ENCODE data around the gene DNPEP. TPM values are rescaled to one million over a fixed set of nuclear protein-coding genes. Genes with fewer than 3 reads are reported as not detected.

Gene DNPEP
- polyA plus RNA-seq, 2 donors, result 46.2 to 49.6 TPM

- H3K27me3 ChIP-seq (ENCODE audit: control insufficient read depth in 1 of 2, insufficient read depth in 2 of 2, low read length in 2 of 2), result no peaks in the 10 kb centered on the region
- no peak overlapping the region for H3K4me3 ChIP-seq (ENCODE audit: low read depth in 1 of 2, low read length in 2 of 2)
- no peak overlapping the region for H3K27ac ChIP-seq (ENCODE audit: low read depth in 2 of 2, low read length in 1 of 2)
- H3K9me3 ChIP-seq (ENCODE audit: control insufficient read depth in 2 of 2, insufficient read depth in 1 of 2, low read depth in 1 of 2, low read length in 1 of 2), result no peaks in the 10 kb centered on the region
- H3K4me1 ChIP-seq (ENCODE audit: control insufficient read depth in 2 of 2, insufficient read depth in 2 of 2, low read length in 1 of 2), result no peaks in the 10 kb centered on the region
- H3K36me3 ChIP-seq (ENCODE audit: control insufficient read depth in 2 of 2, insufficient read depth in 2 of 2, low read length in 1 of 2), result no peaks in the 10 kb centered on the region
- 87 to 89% methylated on average over 9 of the region's 9 CpGs for WGBS, 2 donors
Measured at GRCh38 chr2:219392754-219393153, 5.0 kb upstream of the DNPEP start.

DNA sequence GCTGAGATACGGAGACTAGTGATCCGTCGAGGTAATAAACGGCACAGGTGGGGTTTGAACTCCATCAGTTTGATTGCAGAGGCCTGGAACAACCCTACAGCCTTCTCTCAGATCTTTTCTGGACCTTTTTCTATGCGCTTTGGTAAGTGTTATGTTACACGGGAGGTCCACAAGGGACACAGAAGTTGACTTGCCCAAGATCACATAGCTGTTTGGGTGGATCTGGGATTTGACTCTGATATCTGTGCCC is 1.1 kb upstream of the DNPEP start:
- H3K4me3 ChIP-seq (ENCODE audit: low read depth in 1 of 2, low read length in 2 of 2), result peak overlapping the region in 1 of 2 donors; percentile 29
- 42 to 47% methylated on average over 6 of the region's 6 CpGs for WGBS, 2 donors
- H3K4me1 ChIP-seq (ENCODE audit: control insufficient read depth in 2 of 2, insufficient read depth in 2 of 2, low read length in 1 of 2), result peaks cover 4 to 6% of the 10 kb centered on the region in 2 donors
- H3K9me3 ChIP-seq (ENCODE audit: control insufficient read depth in 2 of 2, insufficient read depth in 1 of 2, low read depth in 1 of 2, low read length in 1 of 2), result no peaks in the 10 kb centered on the region
- no peaks in the 10 kb centered on the region for H3K27me3 ChIP-seq (ENCODE audit: control insufficient read depth in 1 of 2, insufficient read depth in 2 of 2, low read length in 2 of 2)
- peak overlapping the region; percentile 84 to 85 for H3K27ac ChIP-seq (ENCODE audit: low read depth in 2 of 2, low read length in 1 of 2)
- peaks cover 4 to 20% of the 10 kb centered on the region in 2 donors for H3K36me3 ChIP-seq (ENCODE audit: control insufficient read depth in 2 of 2, insufficient read depth in 2 of 2, low read length in 1 of 2)

GRCh38 chr2:219388121-219388906 is 602 bp upstream of the DNPEP start:
- WGBS, 2 donors, result 1 to 2% methylated on average over 41 to 78 of the region's 78 CpGs
- peak overlapping the region; percentile 84 to 85 for H3K27ac ChIP-seq (ENCODE audit: low read depth in 2 of 2, low read length in 1 of 2)

GRCh38 chr2:219386532-219387280 is 1.0 kb downstream of the DNPEP start:
- WGBS, 2 donors, result 37 to 43% methylated on average over 19 of the region's 19 CpGs
- H3K36me3 ChIP-seq (ENCODE audit: control insufficient read depth in 2 of 2, insufficient read depth in 2 of 2, low read length in 1 of 2), result peaks cover 9 to 36% of the 10 kb centered on the region in 2 donors
- no peaks in the 10 kb centered on the region for H3K9me3 ChIP-seq (ENCODE audit: control insufficient read depth in 2 of 2, insufficient read depth in 1 of 2, low read depth in 1 of 2, low read length in 1 of 2)
- H3K27me3 ChIP-seq (ENCODE audit: control insufficient read depth in 1 of 2, insufficient read depth in 2 of 2, low read length in 2 of 2), result no peaks in the 10 kb centered on the region
- H3K27ac ChIP-seq (ENCODE audit: low read depth in 2 of 2, low read length in 1 of 2), result peak overlapping the region; percentile 97 to 98
- peaks cover 4 to 6% of the 10 kb centered on the region in 2 donors for H3K4me1 ChIP-seq (ENCODE audit: control insufficient read depth in 2 of 2, insufficient read depth in 2 of 2, low read length in 1 of 2)
- peak overlapping the region; percentile 73 to 81 for H3K4me3 ChIP-seq (ENCODE audit: low read depth in 1 of 2, low read length in 2 of 2)

More at GRCh38 chr2:219388121-219388906, 602 bp upstream of the DNPEP start:
- H3K36me3 ChIP-seq (ENCODE audit: control insufficient read depth in 2 of 2, insufficient read depth in 2 of 2, low read length in 1 of 2), result peaks cover 4 to 25% of the 10 kb centered on the region in 2 donors
- H3K9me3 ChIP-seq (ENCODE audit: control insufficient read depth in 2 of 2, insufficient read depth in 1 of 2, low read depth in 1 of 2, low read length in 1 of 2), result no peaks in the 10 kb centered on the region
- peak overlapping the region; percentile 29 to 39 for H3K4me3 ChIP-seq (ENCODE audit: low read depth in 1 of 2, low read length in 2 of 2)
- H3K4me1 ChIP-seq (ENCODE audit: control insufficient read depth in 2 of 2, insufficient read depth in 2 of 2, low read length in 1 of 2), result peaks cover 4 to 6% of the 10 kb centered on the region in 2 donors
- H3K27me3 ChIP-seq (ENCODE audit: control insufficient read depth in 1 of 2, insufficient read depth in 2 of 2, low read length in 2 of 2), result no peaks in the 10 kb centered on the region

GRCh38 chr2:219385958-219386520 is 1.7 kb downstream of the DNPEP start:
- Histone ChIP-seq H3K27ac (ENCODE audit: low read depth in 2 of 2, low read length in 1 of 2) (no peak overlapping the region), H3K9me3 (ENCODE audit: control insufficient read depth in 2 of 2, insufficient read depth in 1 of 2, low read depth in 1 of 2, low read length in 1 of 2) (no peaks in the 10 kb centered on the region), H3K4me1 (ENCODE audit: control insufficient read depth in 2 of 2, insufficient read depth in 2 of 2, low read length in 1 of 2) (peaks cover 4 to 6% of the 10 kb centered on the region in 2 donors), H3K27me3 (ENCODE audit: control insufficient read depth in 1 of 2, insufficient read depth in 2 of 2, low read length in 2 of 2) (no peaks in the 10 kb centered on the region), H3K36me3 (ENCODE audit: control insufficient read depth in 2 of 2, insufficient read depth in 2 of 2, low read length in 1 of 2) (peaks cover 11 to 42% of the 10 kb centered on the region in 2 donors), H3K4me3 (ENCODE audit: low read depth in 1 of 2, low read length in 2 of 2) (no peak overlapping the region)
- 94 to 96% methylated on average over 19 of the region's 19 CpGs for WGBS, 2 donors

DNA sequence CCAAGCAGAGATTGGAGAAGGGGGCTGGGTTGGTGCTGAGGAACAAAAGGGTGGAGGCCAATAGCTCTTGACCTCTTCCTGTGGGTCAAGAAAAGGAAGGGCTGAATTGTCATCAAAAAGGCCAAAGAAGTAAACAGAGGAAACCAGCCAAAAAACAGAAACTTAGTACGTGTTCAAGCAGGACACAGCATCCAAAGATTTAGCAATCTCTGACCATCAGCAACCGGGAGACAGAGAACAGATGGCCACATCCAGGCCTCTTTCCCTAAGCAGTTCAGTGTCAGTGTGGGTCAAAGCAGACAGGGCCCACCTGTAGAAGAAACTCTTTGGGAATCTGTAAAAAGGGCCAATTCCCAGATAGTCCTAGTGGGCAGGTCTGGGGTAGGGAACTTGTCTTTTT is 2.9 kb downstream of the DNPEP start:
- no peaks in the 10 kb centered on the region for H3K9me3 ChIP-seq (ENCODE audit: control insufficient read depth in 2 of 2, insufficient read depth in 1 of 2, low read depth in 1 of 2, low read length in 1 of 2)
- no peaks in the 10 kb centered on the region for H3K27me3 ChIP-seq (ENCODE audit: control insufficient read depth in 1 of 2, insufficient read depth in 2 of 2, low read length in 2 of 2)
- no peak overlapping the region for H3K4me3 ChIP-seq (ENCODE audit: low read depth in 1 of 2, low read length in 2 of 2)
- 71% methylated on average over 2 of the region's 2 CpGs for WGBS, 2 donors
- H3K36me3 ChIP-seq (ENCODE audit: control insufficient read depth in 2 of 2, insufficient read depth in 2 of 2, low read length in 1 of 2), result peaks cover 14 to 48% of the 10 kb centered on the region in 2 donors
- H3K27ac ChIP-seq (ENCODE audit: low read depth in 2 of 2, low read length in 1 of 2), result no peak overlapping the region
- H3K4me1 ChIP-seq (ENCODE audit: control insufficient read depth in 2 of 2, insufficient read depth in 2 of 2, low read length in 1 of 2), result peaks cover 4 to 6% of the 10 kb centered on the region in 2 donors

DNA sequence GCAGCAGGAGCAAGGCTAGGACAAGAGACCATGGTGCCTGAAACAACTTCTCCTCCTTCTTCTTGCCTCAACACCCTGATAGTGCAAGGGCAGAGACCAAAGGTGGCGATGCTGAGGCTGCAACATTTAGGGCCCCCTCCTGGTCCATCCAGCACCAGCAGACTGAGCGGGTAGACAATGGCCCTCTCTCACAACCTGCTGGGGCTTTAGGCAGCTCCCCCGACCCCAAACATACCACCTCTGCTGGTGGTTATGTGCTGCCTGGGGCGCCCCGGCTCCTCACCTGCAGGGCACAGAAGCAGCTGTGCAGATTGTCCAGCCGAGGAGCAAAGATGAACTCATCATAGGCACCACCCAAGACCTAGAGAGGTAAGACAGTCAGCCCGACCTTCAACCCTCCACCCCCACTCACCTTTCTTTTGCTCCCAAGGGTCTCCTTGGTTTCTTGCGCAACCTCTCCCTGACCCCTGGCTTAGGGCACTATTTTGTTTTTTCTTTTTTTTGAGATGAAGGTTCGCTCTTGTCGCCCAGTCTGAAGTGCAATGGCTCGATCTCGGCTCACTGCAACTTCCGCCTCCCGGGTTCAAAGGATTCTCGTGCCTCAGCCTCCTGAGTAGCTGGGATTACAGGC is 3.5 kb downstream of the DNPEP start:
- H3K27ac ChIP-seq (ENCODE audit: low read depth in 2 of 2, low read length in 1 of 2), result no peak overlapping the region
- no peaks in the 10 kb centered on the region for H3K9me3 ChIP-seq (ENCODE audit: control insufficient read depth in 2 of 2, insufficient read depth in 1 of 2, low read depth in 1 of 2, low read length in 1 of 2)
- 87 to 88% methylated on average over 15 of the region's 15 CpGs for WGBS, 2 donors
- no peaks in the 10 kb centered on the region for H3K27me3 ChIP-seq (ENCODE audit: control insufficient read depth in 1 of 2, insufficient read depth in 2 of 2, low read length in 2 of 2)
- H3K36me3 ChIP-seq (ENCODE audit: control insufficient read depth in 2 of 2, insufficient read depth in 2 of 2, low read length in 1 of 2), result peaks cover 14 to 48% of the 10 kb centered on the region in 2 donors
- peaks cover 4 to 6% of the 10 kb centered on the region in 2 donors for H3K4me1 ChIP-seq (ENCODE audit: control insufficient read depth in 2 of 2, insufficient read depth in 2 of 2, low read length in 1 of 2)
- H3K4me3 ChIP-seq (ENCODE audit: low read depth in 1 of 2, low read length in 2 of 2), result no peak overlapping the region

DNA sequence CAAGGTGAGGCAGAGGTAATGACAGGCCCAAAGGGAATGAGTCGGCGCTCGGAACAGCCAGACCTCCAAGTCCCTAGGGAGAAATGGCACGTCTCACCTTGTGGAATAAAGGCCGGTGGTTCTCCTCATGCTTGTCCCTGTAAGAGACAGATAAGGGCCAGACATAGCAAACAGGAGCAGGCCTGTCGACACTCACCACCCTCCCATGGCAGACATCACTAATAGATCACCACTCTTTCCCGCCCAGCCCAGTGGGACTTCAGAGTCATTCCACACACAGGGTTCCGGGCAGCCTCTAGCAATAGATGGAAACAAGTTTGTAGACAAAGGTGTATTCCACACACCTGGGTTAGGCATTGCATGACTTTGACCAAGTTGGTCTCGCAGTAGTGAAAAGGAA is 6.3 kb downstream of the DNPEP start:
- H3K4me3 ChIP-seq (ENCODE audit: low read depth in 1 of 2, low read length in 2 of 2), result no peak overlapping the region
- no peak overlapping the region for H3K27ac ChIP-seq (ENCODE audit: low read depth in 2 of 2, low read length in 1 of 2)
- no peaks in the 10 kb centered on the region for H3K27me3 ChIP-seq (ENCODE audit: control insufficient read depth in 1 of 2, insufficient read depth in 2 of 2, low read length in 2 of 2)
- 88 to 89% methylated on average over 9 of the region's 9 CpGs for WGBS, 2 donors
- H3K4me1 ChIP-seq (ENCODE audit: control insufficient read depth in 2 of 2, insufficient read depth in 2 of 2, low read length in 1 of 2), result peaks cover under 1% of the 10 kb centered on the region in 2 donors
- H3K36me3 ChIP-seq (ENCODE audit: control insufficient read depth in 2 of 2, insufficient read depth in 2 of 2, low read length in 1 of 2), result peaks cover 14 to 51% of the 10 kb centered on the region in 2 donors
- no peaks in the 10 kb centered on the region for H3K9me3 ChIP-seq (ENCODE audit: control insufficient read depth in 2 of 2, insufficient read depth in 1 of 2, low read depth in 1 of 2, low read length in 1 of 2)

DNA sequence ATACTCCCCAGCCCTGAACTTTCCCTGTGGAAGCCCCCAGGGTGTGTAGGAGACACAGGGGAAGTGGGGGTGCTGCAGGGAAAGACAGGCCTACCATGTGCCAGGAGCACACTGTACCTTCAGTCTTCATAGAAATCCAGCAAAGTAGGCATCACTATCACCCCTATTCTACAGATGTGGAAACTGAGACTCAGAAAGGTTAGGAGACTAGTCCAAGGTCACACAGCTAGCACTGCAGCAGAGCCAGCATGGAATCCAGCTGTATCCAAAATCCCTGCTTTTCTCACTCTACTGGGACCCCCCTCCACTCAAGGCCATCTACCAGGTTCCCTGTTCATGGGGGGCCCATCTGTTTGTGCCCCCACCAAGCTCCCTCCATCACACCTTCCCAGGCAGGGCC is 6.8 kb downstream of the DNPEP start:
- no peaks in the 10 kb centered on the region for H3K4me1 ChIP-seq (ENCODE audit: control insufficient read depth in 2 of 2, insufficient read depth in 2 of 2, low read length in 1 of 2)
- H3K9me3 ChIP-seq (ENCODE audit: control insufficient read depth in 2 of 2, insufficient read depth in 1 of 2, low read depth in 1 of 2, low read length in 1 of 2), result no peaks in the 10 kb centered on the region
- H3K27ac ChIP-seq (ENCODE audit: low read depth in 2 of 2, low read length in 1 of 2), result no peak overlapping the region
- H3K27me3 ChIP-seq (ENCODE audit: control insufficient read depth in 1 of 2, insufficient read depth in 2 of 2, low read length in 2 of 2), result no peaks in the 10 kb centered on the region
- no peak overlapping the region for H3K4me3 ChIP-seq (ENCODE audit: low read depth in 1 of 2, low read length in 2 of 2)
- H3K36me3 ChIP-seq (ENCODE audit: control insufficient read depth in 2 of 2, insufficient read depth in 2 of 2, low read length in 1 of 2), result peaks cover 11 to 47% of the 10 kb centered on the region in 2 donors

All from esophagus (tissue), 2 donors.